Psoas muscle (tissue), 8 donors: ENCODE measurements around the gene PCDHB13. TPM values are rescaled to one million over a fixed set of nuclear protein-coding genes. Genes with fewer than 3 reads are reported as not detected.

Source experiments
- ATAC-seq, 4 donors: fragments of 200-7000 bp; cut with Tn5 transposase; one replicate each; pipeline ENCODE4 v1.9.1; 2020; ENCODE audit warnings: moderate library complexity in 3 of 4, mild to moderate bottlenecking in 2 of 4
- DNase-seq, 2 donors: peaks; one replicate each; pipeline ENCODE4 v3.0.0-alpha.2; 2020
- H3K27ac ChIP-seq: fragments of 200-600 bp; one replicate; pipeline ENCODE4 v1.8.0; 2022
- H3K27me3 ChIP-seq, 3 donors: fragments of 200-600 bp in 1 of 3; one replicate each; pipeline versions ENCODE4 v1.6.1 to v1.8.0; 2013 to 2022; ENCODE audit warnings: low read length in 2 of 3, mild to moderate bottlenecking in 2 of 3, moderate library complexity in 1 of 3; ENCODE audit not compliant: insufficient read depth in 3 of 3
- H3K36me3 ChIP-seq, 2 donors: fragments of 200-600 bp in 1 of 2; one replicate each; pipeline versions ENCODE4 v1.6.1 to v1.8.0; 2013 to 2022; ENCODE audit warnings: low read depth in 1 of 2, mild to moderate bottlenecking in 1 of 2, moderate library complexity in 1 of 2; ENCODE audit not compliant: insufficient read depth in 1 of 2
- H3K4me1 ChIP-seq: fragments of 200-600 bp; one replicate; pipeline ENCODE4 v1.8.0; 2022
- H3K4me3 ChIP-seq: fragments of 200-600 bp; one replicate; pipeline ENCODE4 v1.8.0; 2022; ENCODE audit warnings: mild to moderate bottlenecking
- H3K9me3 ChIP-seq: fragments of 200-600 bp; one replicate; pipeline ENCODE4 v1.8.0; 2022
- CTCF ChIP-seq: fragments of 200-600 bp; IDR thresholded peaks from one replicate; pipeline ENCODE4 v1.8.0; 2022; ENCODE audit warnings: antibody characterized with exemption
- WGBS, 3 donors: extraction: QIAGEN DNeasy Blood & Tissue Kit; methylation state at CpG; one replicate each; pipeline versions ENCODE4 v1.1.6 to v1.1.7; 2013; 5-methylcytosine and 5-hydroxymethylcytosine counted together
- intact Hi-C, 2 donors: fragments of 100-400 bp; cut with DNase I; formaldehyde crosslinking; loops; one replicate each; pipeline versions ENCODE4 v1.11.0 to v1.14.2; 2022
- polyA plus RNA-seq, 3 donors: library from polyadenylated mRNA; stranded (reverse); fragments of 200-250 nt; gene quantifications; one replicate each; pipeline ENCODE4 v1.2.3, GENCODE V29; 2013
- total RNA-seq, 4 donors: library from RNA; stranded (reverse); fragmentation: NEBNext Ultra II Directional in 2 of 4; extraction: Animal tissue kit (Norgen Biotek cat#: 25700) in 2 of 4; gene quantifications; one replicate each; pipeline versions ENCODE4 v1.2.1 to v1.2.4, GENCODE V29; 2021 to 2023
- donor health status: healthy with polysubstance abuse.
- donor health status: DM: no; HTN: no; CAD: no; lungs with moderate emphysema.
- donor health status: Bipolar disorder and iron deficiency.
- donor health status: healthy.
- donor health status: DM: yes; HTN: yes; CAD: no.
- donor health status: DM: no; HTN: no; CAD: no.
- donor health status: DM: no; HTN: no; CAD: no.
- donor health status: DM: yes; HTN: yes; CAD: no.

Gene PCDHB13
- total and polyA plus RNA-seq, 7 donors: 0.06 to 0.81 (median 0.44) TPM

- peaks cover 0 to 4% (median 4%) of the 10 kb centered on the region in 3 donors for H3K27me3 ChIP-seq
- intact Hi-C loops: no loop called here
- no peak for DNase-seq
- H3K4me3 ChIP-seq: no peak overlapping the region
- no peaks in the 10 kb centered on the region for H3K36me3 ChIP-seq
- H3K4me1 ChIP-seq: no peaks in the 10 kb centered on the region
- TF ChIP-seq CTCF: no peak
- no peak for ATAC-seq
- H3K27ac ChIP-seq: no peak overlapping the region
- H3K9me3 ChIP-seq: peaks cover 72% of the 10 kb centered on the region
These were observed 36.9 kb downstream of the PCDHB13 start for GRCh38 chr5:141250576-141250975.

GRCh38 chr5:141258464-141258863 lies 44.7 kb downstream of the PCDHB13 start:
- Histone ChIP-seq H3K4me1 (no peaks in the 10 kb centered on the region), H3K9me3 (peaks cover 95% of the 10 kb centered on the region), H3K4me3 (no peak overlapping the region), H3K27ac (no peak overlapping the region), H3K36me3 (no peaks in the 10 kb centered on the region), H3K27me3 (no peaks in the 10 kb centered on the region)
- no peak for TF ChIP-seq CTCF
- ATAC-seq (no peak), DNase-seq (no peak)
- intact Hi-C loops: no loop called here

- intact Hi-C loops: no loop called here
- Histone ChIP-seq H3K27ac (no peak overlapping the region), H3K27me3 (no peaks in the 10 kb centered on the region), H3K36me3 (no peaks in the 10 kb centered on the region), H3K4me1 (no peaks in the 10 kb centered on the region), H3K4me3 (no peak overlapping the region), H3K9me3 (peaks cover 95% of the 10 kb centered on the region)
- ATAC-seq (no peak), DNase-seq (no peak)
- TF ChIP-seq CTCF: no peak
These were observed 45.2 kb downstream of the PCDHB13 start for GRCh38 chr5:141258948-141259347.

- Histone ChIP-seq H3K36me3 (no peaks in the 10 kb centered on the region), H3K4me3 (no peak overlapping the region), H3K4me1 (no peaks in the 10 kb centered on the region), H3K27me3 (no peaks in the 10 kb centered on the region), H3K9me3 (peaks cover 97% of the 10 kb centered on the region), H3K27ac (no peak overlapping the region)
- intact Hi-C loops: loop anchor here in 1 of 2 donors (1.0 kb wide), 1 partner anchor 14 kb away; no protein-coding TSS in a partner anchor
- no peak for ATAC-seq
- 55 to 65% (median 59%) methylated on average over 5 of the region's 5 CpGs for WGBS, 3 donors
- TF ChIP-seq CTCF: no peak
- DNase-seq: no peak
These were observed 46.9 kb downstream of the PCDHB13 start for GRCh38 chr5:141260458-141261237.

GRCh38 chr5:141261238-141261546 lies 47.5 kb downstream of the PCDHB13 start:
- WGBS, 3 donors: 33 to 76% (median 60%) methylated on average over 1 of the region's 1 CpG
- Histone ChIP-seq H3K9me3 (peaks cover 97% of the 10 kb centered on the region), H3K27ac (no peak overlapping the region), H3K4me1 (no peaks in the 10 kb centered on the region), H3K36me3 (no peaks in the 10 kb centered on the region), H3K27me3 (no peaks in the 10 kb centered on the region), H3K4me3 (no peak overlapping the region)
- intact Hi-C loops: loop anchor here in 1 of 2 donors (1.0 kb wide), 1 partner anchor 15 kb away; no protein-coding TSS in a partner anchor
- ATAC-seq: no peak
- no peak for TF ChIP-seq CTCF
- DNase-seq: no peak
